ENCODE results near the gene SORCS2.

DNA sequence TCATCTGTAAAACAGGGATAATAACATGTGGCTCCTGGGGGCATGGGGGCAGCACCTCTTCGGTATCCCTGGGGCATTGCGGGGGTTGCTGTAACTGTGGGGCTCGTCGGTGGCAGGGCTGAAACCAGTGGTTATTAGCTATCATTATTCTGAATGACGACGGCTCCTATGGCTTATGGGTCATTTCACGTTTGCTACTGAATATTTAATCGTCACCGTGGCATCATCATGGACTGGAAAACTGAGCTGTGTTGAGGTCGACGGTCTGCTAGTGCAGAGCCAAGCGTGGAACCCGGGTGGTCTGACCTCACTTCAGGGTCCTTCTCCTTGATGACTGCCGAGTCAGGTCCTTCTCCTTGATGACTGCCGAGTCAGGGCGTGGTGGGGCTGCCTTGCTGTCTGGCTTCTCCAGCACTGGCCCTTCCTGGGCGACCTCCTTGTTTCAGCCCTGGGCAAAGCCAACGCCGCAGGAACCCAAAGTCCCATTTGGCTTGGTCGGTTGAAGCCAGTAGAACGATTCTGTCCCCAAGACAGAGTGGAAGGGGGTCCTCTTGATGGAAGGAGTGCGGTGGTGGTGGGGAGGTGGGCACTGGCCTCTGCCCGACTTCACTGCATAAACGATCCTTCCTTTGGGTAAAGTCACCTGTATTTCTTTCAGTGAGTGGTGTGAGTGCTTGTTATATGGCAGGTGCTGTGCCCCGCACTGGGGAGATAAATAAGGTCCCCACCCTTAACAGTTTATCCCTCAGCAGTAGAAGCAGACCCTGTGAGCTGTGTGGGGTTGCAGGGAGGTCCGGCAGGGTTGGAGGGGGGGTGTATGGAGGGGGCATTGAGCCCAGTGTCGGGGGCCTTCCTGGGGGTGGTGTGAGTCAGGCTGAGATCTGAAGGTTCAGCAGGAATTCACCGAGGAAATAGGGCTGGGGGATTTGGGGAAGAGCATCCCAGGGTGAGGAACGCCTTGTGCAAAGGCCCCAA is 201.6 kb downstream of the SORCS2 start:
- TF ChIP-seq, protein P1, sequence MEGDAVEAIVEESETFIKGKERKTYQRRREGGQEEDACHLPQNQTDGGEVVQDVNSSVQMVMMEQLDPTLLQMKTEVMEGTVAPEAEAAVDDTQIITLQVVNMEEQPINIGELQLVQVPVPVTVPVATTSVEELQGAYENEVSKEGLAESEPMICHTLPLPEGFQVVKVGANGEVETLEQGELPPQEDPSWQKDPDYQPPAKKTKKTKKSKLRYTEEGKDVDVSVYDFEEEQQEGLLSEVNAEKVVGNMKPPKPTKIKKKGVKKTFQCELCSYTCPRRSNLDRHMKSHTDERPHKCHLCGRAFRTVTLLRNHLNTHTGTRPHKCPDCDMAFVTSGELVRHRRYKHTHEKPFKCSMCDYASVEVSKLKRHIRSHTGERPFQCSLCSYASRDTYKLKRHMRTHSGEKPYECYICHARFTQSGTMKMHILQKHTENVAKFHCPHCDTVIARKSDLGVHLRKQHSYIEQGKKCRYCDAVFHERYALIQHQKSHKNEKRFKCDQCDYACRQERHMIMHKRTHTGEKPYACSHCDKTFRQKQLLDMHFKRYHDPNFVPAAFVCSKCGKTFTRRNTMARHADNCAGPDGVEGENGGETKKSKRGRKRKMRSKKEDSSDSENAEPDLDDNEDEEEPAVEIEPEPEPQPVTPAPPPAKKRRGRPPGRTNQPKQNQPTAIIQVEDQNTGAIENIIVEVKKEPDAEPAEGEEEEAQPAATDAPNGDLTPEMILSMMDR (IDR thresholded peaks at IDR 0.05; ENCODE audit: low read depth, low read length, poor library complexity, severe bottlenecking) = no peak
- no peak for TF ChIP-seq EZH2phosphoT487 (IDR thresholded peaks at IDR 0.05; ENCODE audit: borderline replicate concordance, low read length)

All from DOHH2 (cell line).